HuH-7 (cell line): Measurements from ENCODE around the gene SCTR.

Experiments used
- DNase-seq: peaks from one replicate; pipeline ENCODE4 v3.0.0; 2011; ENCODE audit warnings: low spot score

Gene SCTR

GRCh38 chr2:119429225-119429981, 94.9 kb downstream of the SCTR start:
- DNase-seq, result no peak

GRCh38 chr2:119428488-119429224, 95.6 kb downstream of the SCTR start:
- DNase-seq, result no peak

- DNase-seq, result no peak
Observed at GRCh38 chr2:119427756-119428155, 96.5 kb downstream of the SCTR start.

- DNase-seq, result peak; percentile 68
Observed at GRCh38 chr2:119426801-119427395, 97.4 kb downstream of the SCTR start.

- no peak for DNase-seq
Observed at GRCh38 chr2:119426396-119426675, 97.9 kb downstream of the SCTR start.

- DNase-seq, result peak; percentile 73
Observed at GRCh38 chr2:119425620-119426395, 98.5 kb downstream of the SCTR start.

GRCh38 chr2:119425119-119425405, 99.2 kb downstream of the SCTR start:
- DNase-seq, result no peak

GRCh38 chr2:119424284-119425118, 99.8 kb downstream of the SCTR start:
- no peak for DNase-seq

- no peak for DNase-seq
Observed at GRCh38 chr2:119423811-119424210, 100.5 kb downstream of the SCTR start.

- DNase-seq, result no peak
Observed at GRCh38 chr2:119423108-119423444, 101.2 kb downstream of the SCTR start.

GRCh38 chr2:119422360-119423107, 101.7 kb downstream of the SCTR start:
- DNase-seq, result no peak

GRCh38 chr2:119421741-119422140, 102.5 kb downstream of the SCTR start:
- DNase-seq, result no peak

- DNase-seq, result no peak
Observed at GRCh38 chr2:119421304-119421703, 103.0 kb downstream of the SCTR start.

- no peak for DNase-seq
Observed at GRCh38 chr2:119419803-119420508, 104.3 kb downstream of the SCTR start.

GRCh38 chr2:119419065-119419464, 105.2 kb downstream of the SCTR start:
- DNase-seq, result no peak

- DNase-seq, result no peak
Observed at GRCh38 chr2:119417908-119418307, 106.4 kb downstream of the SCTR start.

- no peak for DNase-seq
Observed at GRCh38 chr2:119416299-119416923, 107.9 kb downstream of the SCTR start.

- no peak for DNase-seq
Observed at GRCh38 chr2:119415630-119416029, 108.7 kb downstream of the SCTR start.

GRCh38 chr2:119414894-119415293, 109.4 kb downstream of the SCTR start:
- no peak for DNase-seq

- no peak for DNase-seq
Observed at GRCh38 chr2:119409506-119409905, 114.8 kb downstream of the SCTR start.
